Right lobe of liver (tissue), 4 donors: ENCODE measurements around the gene KIAA1671.

Experiments used
- POLR2A ChIP-seq: fragments of 450-650 bp; IDR thresholded peaks from one replicate; pipeline ENCODE4 v1.6.1; 2017; ENCODE audit warnings: antibody characterized with exemption, mild to moderate bottlenecking
- TF ChIP-seq, protein P1 (sequence below), 4 donors: fragments of 200-600 bp in 3 of 4; fragments of 450-650 bp in 1 of 4; IDR thresholded peaks; one replicate each; pipeline versions ENCODE4 v1.5.1 to v1.8.0; 2016 to 2022; ENCODE audit warnings: antibody characterized with exemption in 4 of 4, mild to moderate bottlenecking in 2 of 4
- donor health status: DM: no; HTN: no; CAD: no.
- donor health status: DM: no; HTN: no; CAD: no.
- donor health status: DM: no; HTN: yes; CAD: no.

DNA sequence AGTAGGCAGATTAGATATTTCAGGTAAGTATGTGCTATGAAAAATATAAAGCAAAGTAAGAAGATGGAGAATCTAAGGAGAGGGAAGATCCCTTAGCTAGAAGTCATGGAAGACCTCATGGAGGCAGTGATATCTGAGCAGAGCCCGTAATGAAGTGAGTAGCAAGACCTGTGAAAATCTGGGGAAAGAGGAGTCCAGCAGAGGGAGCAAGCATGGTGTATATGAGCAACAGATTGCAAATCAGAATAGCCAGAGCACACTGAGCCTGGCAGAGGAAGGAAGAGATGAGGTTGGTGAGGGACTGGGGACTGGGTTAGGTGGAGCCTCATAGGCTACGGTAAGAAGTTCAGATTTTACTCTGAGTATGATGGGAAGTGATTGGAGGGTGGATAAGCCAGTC, 15.4 kb upstream of the KIAA1671 start:
- TF ChIP-seq, protein P1, sequence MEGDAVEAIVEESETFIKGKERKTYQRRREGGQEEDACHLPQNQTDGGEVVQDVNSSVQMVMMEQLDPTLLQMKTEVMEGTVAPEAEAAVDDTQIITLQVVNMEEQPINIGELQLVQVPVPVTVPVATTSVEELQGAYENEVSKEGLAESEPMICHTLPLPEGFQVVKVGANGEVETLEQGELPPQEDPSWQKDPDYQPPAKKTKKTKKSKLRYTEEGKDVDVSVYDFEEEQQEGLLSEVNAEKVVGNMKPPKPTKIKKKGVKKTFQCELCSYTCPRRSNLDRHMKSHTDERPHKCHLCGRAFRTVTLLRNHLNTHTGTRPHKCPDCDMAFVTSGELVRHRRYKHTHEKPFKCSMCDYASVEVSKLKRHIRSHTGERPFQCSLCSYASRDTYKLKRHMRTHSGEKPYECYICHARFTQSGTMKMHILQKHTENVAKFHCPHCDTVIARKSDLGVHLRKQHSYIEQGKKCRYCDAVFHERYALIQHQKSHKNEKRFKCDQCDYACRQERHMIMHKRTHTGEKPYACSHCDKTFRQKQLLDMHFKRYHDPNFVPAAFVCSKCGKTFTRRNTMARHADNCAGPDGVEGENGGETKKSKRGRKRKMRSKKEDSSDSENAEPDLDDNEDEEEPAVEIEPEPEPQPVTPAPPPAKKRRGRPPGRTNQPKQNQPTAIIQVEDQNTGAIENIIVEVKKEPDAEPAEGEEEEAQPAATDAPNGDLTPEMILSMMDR (IDR thresholded peaks at IDR 0.05), result peak in 3 of 4 donors; percentile 15 to 28 (median 16)
- no peak for TF ChIP-seq POLR2A
